IMR-90 (cell line): ENCODE results near the gene BTN3A1. TPM values are rescaled to one million over a fixed set of nuclear protein-coding genes. Genes with fewer than 3 reads are reported as not detected.

Experiments
- ATAC-seq: fragments of 200-7000 bp; cut with Tn5 transposase; 2 replicates; pipeline ENCODE4 v1.9.1; 2020; ENCODE audit warnings: low read depth, mild to moderate bottlenecking, moderate library complexity
- BruUV-seq: library from RNA; stranded (reverse); fragments of 400-500 nt; replicated peaks from 2 replicates; lab custom pipeline; 2021; lab: Mats Ljungman, UMichigan
- CTCF ChIA-PET: fragments of 300-600 bp; formaldehyde crosslinking; extraction: SDS; loops from one replicate; lab custom pipeline; 2021; ENCODE audit warnings: antibody characterized with exemption; lab: Yijun Ruan, JAX
- POLR2A ChIA-PET: fragments of 300-600 bp; sonication (Branson Sonifier 250); formaldehyde crosslinking; loops from one replicate; lab custom pipeline; 2022; ENCODE audit warnings: antibody characterized with exemption; ENCODE audit not compliant: unreplicated experiment; lab: Charles Lee
- DNase-seq: peaks from one replicate; pipeline ENCODE4 v3.0.0; 2013
- H2AFZ ChIP-seq: replicated peaks from 2 replicates; pipeline ENCODE3; 2013; ENCODE audit warnings: low read length, mild to moderate bottlenecking; ENCODE audit not compliant: poor library complexity
- H2AK5ac ChIP-seq: 2 replicates; pipeline ENCODE4 v1.6.1; 2013; ENCODE audit warnings: low read depth, low read length, inconsistent platforms
- H2AK9ac ChIP-seq: replicated peaks from 2 replicates; pipeline ENCODE3; 2013; ENCODE audit warnings: mild to moderate bottlenecking, low read depth, low read length, moderate library complexity; ENCODE audit not compliant: poor library complexity
- H2BK120ac ChIP-seq: 2 replicates; pipeline ENCODE4 v1.6.1; 2013; ENCODE audit warnings: low read depth, low read length, inconsistent platforms
- H2BK15ac ChIP-seq: 3 replicates; pipeline ENCODE4 v1.6.1; 2013; ENCODE audit warnings: low read depth, low read length, inconsistent platforms
- H2BK20ac ChIP-seq: 2 replicates; pipeline ENCODE4 v1.6.1; 2013; ENCODE audit warnings: low read depth, mild to moderate bottlenecking, inconsistent platforms, low read length, moderate library complexity
- H2BK5ac ChIP-seq: 2 replicates; pipeline ENCODE4 v1.6.1; 2013; ENCODE audit warnings: mild to moderate bottlenecking, low read depth, low read length, inconsistent platforms; ENCODE audit not compliant: poor library complexity, severe bottlenecking
- H3K14ac ChIP-seq: replicated peaks from 2 replicates; pipeline ENCODE4 v1.6.1; 2013; ENCODE audit warnings: low read depth, low read length, inconsistent platforms
- H3K18ac ChIP-seq: 2 replicates; pipeline ENCODE4 v1.6.1; 2013; ENCODE audit warnings: low read depth, low read length, control low read depth
- H3K23ac ChIP-seq: 2 replicates; pipeline ENCODE4 v1.6.1; 2013; ENCODE audit warnings: low read depth, low read length, inconsistent platforms
- H3K27ac ChIP-seq: 2 replicates; pipeline ENCODE4 v1.5.1; 2013; ENCODE audit warnings: mild to moderate bottlenecking, control low read depth, low read length; ENCODE audit not compliant: insufficient read depth
- H3K27me3 ChIP-seq: 2 replicates; pipeline ENCODE4 v1.6.1; 2013; ENCODE audit warnings: low read length; ENCODE audit not compliant: control insufficient read depth, insufficient read depth
- H3K36me3 ChIP-seq: 2 replicates; pipeline ENCODE4 v1.6.1; 2013; ENCODE audit warnings: low read length, mixed read lengths; ENCODE audit not compliant: control insufficient read depth, insufficient read depth
- H3K4ac ChIP-seq: 2 replicates; pipeline ENCODE4 v1.6.1; 2013; ENCODE audit warnings: low read depth, low read length, inconsistent platforms
- H3K4me1 ChIP-seq: 2 replicates; pipeline ENCODE4 v1.6.1; 2013; ENCODE audit warnings: low read length, mixed read lengths; ENCODE audit not compliant: control insufficient read depth, insufficient read depth
- H3K4me2 ChIP-seq: 2 replicates; pipeline ENCODE4 v1.6.1; 2013; ENCODE audit warnings: low read depth, mild to moderate bottlenecking, control low read depth, low read length, moderate library complexity
- H3K4me3 ChIP-seq: 2 replicates; pipeline ENCODE4 v1.5.1; 2013; ENCODE audit warnings: low read depth, mild to moderate bottlenecking, control low read depth, low read length, moderate library complexity; ENCODE audit not compliant: insufficient read depth
- H3K56ac ChIP-seq: 2 replicates; pipeline ENCODE4 v1.6.1; 2013; ENCODE audit warnings: low read length, inconsistent platforms; ENCODE audit not compliant: insufficient read depth; ENCODE audit errors: extremely low read depth
- H3K79me1 ChIP-seq, 2 experiments: 2 replicates each; pipeline ENCODE4 v1.6.1; 2013; ENCODE audit warnings: low read length in 2 of 2, inconsistent platforms in 1 of 2, low read depth in 1 of 2
- H3K9ac ChIP-seq: 2 replicates; pipeline ENCODE4 v1.6.1; 2013; ENCODE audit warnings: low read depth, low read length, control low read depth
- H3K9me1 ChIP-seq: 2 replicates; pipeline ENCODE4 v1.6.1; 2013; ENCODE audit warnings: low read length, inconsistent platforms; ENCODE audit not compliant: insufficient read depth
- H3K9me3 ChIP-seq: 2 replicates; pipeline ENCODE4 v1.6.1; 2013; ENCODE audit warnings: low read length; ENCODE audit not compliant: control insufficient read depth, insufficient read depth
- H4K20me1 ChIP-seq: 2 replicates; pipeline ENCODE4 v1.6.1; 2013; ENCODE audit warnings: low read length, inconsistent platforms; ENCODE audit not compliant: insufficient read depth
- H4K5ac ChIP-seq: 2 replicates; pipeline ENCODE4 v1.6.1; 2013; ENCODE audit warnings: mild to moderate bottlenecking, low read depth, low read length, control low read depth
- H4K8ac ChIP-seq, 2 experiments: 2 replicates each; pipeline ENCODE4 v1.6.1; 2013; ENCODE audit warnings: low read depth in 2 of 2, low read length in 2 of 2, control low read depth in 1 of 2, inconsistent platforms in 1 of 2
- H4K91ac ChIP-seq: 2 replicates; pipeline ENCODE4 v1.6.1; 2013; ENCODE audit warnings: low read depth, low read length, inconsistent platforms; ENCODE audit not compliant: insufficient read depth
- BHLHE40 ChIP-seq: fragments of 150-350 bp; IDR thresholded peaks from 2 replicates; pipeline ENCODE4 v1.6.1; 2016; ENCODE audit warnings: mild to moderate bottlenecking, low read depth, low read length
- CHD1 ChIP-seq: IDR thresholded peaks from 2 replicates; pipeline ENCODE4 v1.6.1; 2012; ENCODE audit warnings: low read depth, low read length, improper control_type of control experiment
- CTCF ChIP-seq: conservative IDR thresholded peaks from 2 replicates; pipeline ENCODE4 v1.5.1; 2012; ENCODE audit warnings: mild to moderate bottlenecking, low read depth, low read length, improper control_type of control experiment
- ELK1 ChIP-seq: fragments of 150-350 bp; IDR thresholded peaks from 2 replicates; pipeline ENCODE4 v1.6.1; 2016; ENCODE audit warnings: low read depth, mild to moderate bottlenecking, low read length, moderate library complexity, borderline replicate concordance
- FOS ChIP-seq: fragments of 150-350 bp; IDR thresholded peaks from 2 replicates; pipeline ENCODE4 v1.6.1; 2016; ENCODE audit warnings: low read depth, low read length
- MAFK ChIP-seq: IDR thresholded peaks from 2 replicates; pipeline ENCODE4 v1.6.1; 2012; ENCODE audit warnings: low read depth, low read length, improper control_type of control experiment
- MAZ ChIP-seq: IDR thresholded peaks from 2 replicates; pipeline ENCODE4 v1.6.1; 2012; ENCODE audit warnings: low read depth, mild to moderate bottlenecking, low read length, improper control_type of control experiment, moderate library complexity, borderline replicate concordance
- MXI1 ChIP-seq: IDR thresholded peaks from 2 replicates; pipeline ENCODE4 v1.6.1; 2012; ENCODE audit warnings: low read depth, mild to moderate bottlenecking, low read length, moderate library complexity, borderline replicate concordance
- RAD21 ChIP-seq: IDR thresholded peaks from 2 replicates; pipeline ENCODE4 v1.6.1; 2012; ENCODE audit warnings: low read length, improper control_type of control experiment
- RFX5 ChIP-seq: IDR thresholded peaks from 2 replicates; pipeline ENCODE4 v1.8.0; 2012; ENCODE audit warnings: low read depth, mild to moderate bottlenecking, low read length, moderate library complexity
- WGBS, 2 experiments: methylation state at CpG; one replicate each; pipeline versions ENCODE4 v1.1.5 to v1.1.7; 2013; ENCODE audit warnings: missing lambda C conversion rate in 2 of 2; ENCODE audit not compliant: insufficient read length in 1 of 2; ENCODE audit errors: extremely low coverage in 2 of 2; 5-methylcytosine and 5-hydroxymethylcytosine counted together
- dilution Hi-C: fragments of 300-500 bp; cut with HindIII; formaldehyde crosslinking; loops from one replicate; pipeline ENCODE4 v1.14.3; 2018; ENCODE audit warnings: low sequenced_read_pairs; ENCODE audit not compliant: unreplicated experiment
- in situ Hi-C: fragments of 300-500 bp; cut with MboI; formaldehyde crosslinking; loops from 3 replicates; pipeline ENCODE4 v1.14.3; 2019; ENCODE audit warnings: low sequenced_read_pairs, inconsistent platforms, mixed read lengths
- intact Hi-C: fragments of 100-400 bp; cut with micrococcal nuclease; formaldehyde crosslinking; loops from 2 replicates; pipeline ENCODE4 v1.10.0; 2022
- polyA plus RNA-seq, 3 experiments: library from polyadenylated mRNA; depleted of rRNA; stranded (reverse); fragments of >200 nt; gene quantifications; 2 replicates each; pipeline ENCODE4 v1.2.3, GENCODE V29; 2012; ENCODE audit warnings: low replicate concordance in 1 of 3
- total RNA-seq: library from RNA; depleted of rRNA; stranded (reverse); fragments of >200 nt; gene quantifications from 2 replicates; pipeline ENCODE4 v1.2.3, GENCODE V29; 2012

BTN3A1 gene
- total and polyA plus RNA-seq, 2 of the 4 experiments (the other 2 are of a cell fraction), result 14.4 to 16.5 TPM

GRCh38 chr6:26439151-26440125, 37.4 kb downstream of the BTN3A1 start (continued):
- TF ChIP-seq ELK1, result no peak

- no peak overlapping the region for H2AFZ ChIP-seq
- H4K91ac ChIP-seq, result no peak overlapping the region
- H3K4me1 ChIP-seq, result peaks cover 4% of the 10 kb centered on the region
- peak overlapping the region; percentile 92; the same call in 1 of the 2 replicates for H3K14ac ChIP-seq
- H3K4me3 ChIP-seq, result peak overlapping the region; percentile 99
- no peak overlapping the region for H2BK20ac ChIP-seq
- H4K5ac ChIP-seq, result peak overlapping the region; percentile 99; the same call in 1 of the 2 replicates
- H3K23ac ChIP-seq, result no peak overlapping the region
- no peak overlapping the region for H2AK9ac ChIP-seq
- peak overlapping the region; percentile 89 for H3K56ac ChIP-seq
- no peak overlapping the region; the same call in 1 of the 2 replicates for H3K4ac ChIP-seq
- peak overlapping the region; percentile 89 for H3K9ac ChIP-seq
- DNase-seq, result no peak
- H2BK15ac ChIP-seq, result no peak overlapping the region
- H3K27ac ChIP-seq, result no peak overlapping the region; the same call in 1 of the 2 replicates
- no CpG with 5 or more reads among the region's 2 CpGs for WGBS, 2 experiments
- H3K9me1 ChIP-seq, result 0 out of 2 replicates have a peak, but pooled peaks cover 2% of the 10 kb centered on the region
- no peak overlapping the region for H2BK120ac ChIP-seq
- H3K9me3 ChIP-seq, result no peaks in the 10 kb centered on the region
- H2BK5ac ChIP-seq, result peak overlapping the region; percentile 99
- H3K79me1 ChIP-seq, result peaks cover 0 to 3% of the 10 kb centered on the region in 2 experiments; a peak in 1 of 4 replicates
- ChIA-PET POLR2A (no interaction called here), CTCF (no interaction called here)
- H3K18ac ChIP-seq, result peak overlapping the region; percentile 99; the same call in 1 of the 2 replicates
- H4K20me1 ChIP-seq, result no peaks in the 10 kb centered on the region
- ATAC-seq, result peak; percentile 18
- no peak overlapping the region for H2AK5ac ChIP-seq
- dilution Hi-C loops, result no loop called here
- peak overlapping the region; percentile 100 for H3K4me2 ChIP-seq
- in situ Hi-C loops, result no loop called here
- H3K36me3 ChIP-seq, result peaks cover 7% of the 10 kb centered on the region
- no peaks in the 10 kb centered on the region for H3K27me3 ChIP-seq
- intact Hi-C loops, result no loop called here
- BruUV-seq, result no TSS peak
- H4K8ac ChIP-seq, result peak overlapping the region; percentile 66 to 90; a peak in 3 of 4 replicates
- TF ChIP-seq CHD1 (no peak), RFX5 (no peak), MAFK (no peak), ELK1 (no peak), CTCF (no peak), MXI1 (no peak), BHLHE40 (no peak), FOS (no peak), RAD21 (no peak), MAZ (no peak)
Measured at GRCh38 chr6:26440977-26441358, 38.9 kb downstream of the BTN3A1 start.
